DOHH2 (cell line): ENCODE data around the gene TJAP1.
A peak's percentile ranks its signal among the peaks of the same experiment; 100 is the strongest.

ENCODE experiments used
- H3F3A ChIP-seq: fragments of 200-600 bp; sonication (generic), shearing (Covaris generic); 2 replicates; pipeline ENCODE4 v1.6.0; 2016; ENCODE audit warnings: antibody characterized with exemption, mild to moderate bottlenecking; ENCODE audit not compliant: control insufficient read depth, insufficient read depth
- H3K27ac ChIP-seq: fragments of 200-600 bp; sonication (generic); 2 replicates; pipeline ENCODE4 v1.5.1; 2014; ENCODE audit warnings: low read depth, mild to moderate bottlenecking, low read length, moderate library complexity
- H3K27me3 ChIP-seq: fragments of 200-600 bp; sonication (generic); 2 replicates; pipeline ENCODE4 v1.6.1; 2014; ENCODE audit warnings: mild to moderate bottlenecking, low read length, mixed read lengths; ENCODE audit not compliant: control insufficient read depth
- H3K36me3 ChIP-seq: fragments of 200-600 bp; sonication (generic); 2 replicates; pipeline ENCODE4 v1.6.1; 2014; ENCODE audit warnings: mild to moderate bottlenecking, low read length, moderate library complexity, mixed read lengths; ENCODE audit not compliant: control insufficient read depth
- H3K4me1 ChIP-seq: fragments of 200-600 bp; sonication (generic); 2 replicates; pipeline ENCODE4 v1.6.1; 2014; ENCODE audit warnings: mild to moderate bottlenecking, low read length, mixed read lengths; ENCODE audit not compliant: control insufficient read depth
- H3K4me2 ChIP-seq: fragments of 200-600 bp; sonication (generic); 2 replicates; pipeline ENCODE4 v1.6.0; 2014; ENCODE audit warnings: mild to moderate bottlenecking, low read length, moderate library complexity
- H3K4me3 ChIP-seq: fragments of 200-600 bp; sonication (generic); 2 replicates; pipeline ENCODE4 v1.5.1; 2014; ENCODE audit warnings: mild to moderate bottlenecking, low read length, mixed read lengths
- H3K79me2 ChIP-seq: fragments of 200-600 bp; sonication (generic); 2 replicates; pipeline ENCODE4 v1.6.1; 2014; ENCODE audit warnings: mild to moderate bottlenecking, low read length, mixed read lengths; ENCODE audit not compliant: control insufficient read depth
- H3K9me2 ChIP-seq: fragments of 200-600 bp; sonication (generic); replicated peaks from 2 replicates; pipeline ENCODE4 v1.6.1; 2014; ENCODE audit warnings: mild to moderate bottlenecking, low read length, mixed read lengths; ENCODE audit not compliant: control insufficient read depth
- H3K9me3 ChIP-seq: fragments of 200-600 bp; sonication (generic); 2 replicates; pipeline ENCODE4 v1.6.1; 2014; ENCODE audit warnings: antibody characterized with exemption, low read length, mixed read lengths; ENCODE audit not compliant: control insufficient read depth, insufficient read depth
- H4K20me1 ChIP-seq: fragments of 200-600 bp; sonication (generic); 2 replicates; pipeline ENCODE4 v1.6.0; 2014; ENCODE audit warnings: low read depth, mild to moderate bottlenecking, antibody characterized with exemption, low read length, moderate library complexity; ENCODE audit not compliant: control insufficient read depth, insufficient read depth
- EZH2phosphoT487 ChIP-seq: fragments of 200-600 bp; sonication (generic); IDR thresholded peaks from 2 replicates; pipeline ENCODE4 v1.6.1; 2017; ENCODE audit warnings: borderline replicate concordance, mild to moderate bottlenecking, antibody characterized with exemption, low read length, moderate library complexity, mixed read lengths
- TF ChIP-seq, protein P1 (sequence below): fragments of 200-600 bp; sonication (generic); IDR thresholded peaks from one replicate; pipeline ENCODE4 v1.5.1; 2014; ENCODE audit warnings: antibody characterized with exemption, mild to moderate bottlenecking, low read depth, low read length; ENCODE audit not compliant: poor library complexity, severe bottlenecking

The TJAP1 gene

DNA sequence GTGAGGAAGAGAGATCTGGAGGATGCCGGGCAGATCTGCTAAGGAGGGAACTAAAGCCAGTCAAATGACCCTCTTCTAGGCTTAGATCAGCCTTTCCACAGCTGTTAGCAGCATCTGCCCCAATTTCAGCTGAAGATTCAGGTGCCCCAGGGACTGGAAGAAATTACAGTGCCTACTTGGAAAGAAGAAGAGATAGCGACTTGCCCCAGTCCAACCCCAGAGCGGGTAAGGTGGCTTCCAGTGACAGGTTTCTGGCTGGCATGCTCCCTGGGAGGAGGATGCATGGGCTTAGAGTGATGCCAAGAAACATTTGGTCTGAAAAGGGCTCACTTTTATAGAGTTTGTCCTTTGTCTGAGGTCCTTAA lies 620 bp downstream of the TJAP1 start:
- Histone ChIP-seq H3K9me2 (no peaks in the 10 kb centered on the region), H3K9me3 (no peaks in the 10 kb centered on the region), H3K27me3 (no peaks in the 10 kb centered on the region), H3K27ac (no peak overlapping the region), H3K4me1 (peaks cover 20% of the 10 kb centered on the region), H3K4me2 (peak overlapping the region; percentile 84), H3K36me3 (no peaks in the 10 kb centered on the region), H4K20me1 (no peaks in the 10 kb centered on the region; the same call in 1 of the 2 replicates), H3K79me2 (peaks cover 51% of the 10 kb centered on the region), H3F3A (peaks cover 2% of the 10 kb centered on the region; the same call in 1 of the 2 replicates), H3K4me3 (peak overlapping the region; percentile 78)
- TF ChIP-seq EZH2phosphoT487 = no peak
- TF ChIP-seq, protein P1, sequence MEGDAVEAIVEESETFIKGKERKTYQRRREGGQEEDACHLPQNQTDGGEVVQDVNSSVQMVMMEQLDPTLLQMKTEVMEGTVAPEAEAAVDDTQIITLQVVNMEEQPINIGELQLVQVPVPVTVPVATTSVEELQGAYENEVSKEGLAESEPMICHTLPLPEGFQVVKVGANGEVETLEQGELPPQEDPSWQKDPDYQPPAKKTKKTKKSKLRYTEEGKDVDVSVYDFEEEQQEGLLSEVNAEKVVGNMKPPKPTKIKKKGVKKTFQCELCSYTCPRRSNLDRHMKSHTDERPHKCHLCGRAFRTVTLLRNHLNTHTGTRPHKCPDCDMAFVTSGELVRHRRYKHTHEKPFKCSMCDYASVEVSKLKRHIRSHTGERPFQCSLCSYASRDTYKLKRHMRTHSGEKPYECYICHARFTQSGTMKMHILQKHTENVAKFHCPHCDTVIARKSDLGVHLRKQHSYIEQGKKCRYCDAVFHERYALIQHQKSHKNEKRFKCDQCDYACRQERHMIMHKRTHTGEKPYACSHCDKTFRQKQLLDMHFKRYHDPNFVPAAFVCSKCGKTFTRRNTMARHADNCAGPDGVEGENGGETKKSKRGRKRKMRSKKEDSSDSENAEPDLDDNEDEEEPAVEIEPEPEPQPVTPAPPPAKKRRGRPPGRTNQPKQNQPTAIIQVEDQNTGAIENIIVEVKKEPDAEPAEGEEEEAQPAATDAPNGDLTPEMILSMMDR = no peak

DNA sequence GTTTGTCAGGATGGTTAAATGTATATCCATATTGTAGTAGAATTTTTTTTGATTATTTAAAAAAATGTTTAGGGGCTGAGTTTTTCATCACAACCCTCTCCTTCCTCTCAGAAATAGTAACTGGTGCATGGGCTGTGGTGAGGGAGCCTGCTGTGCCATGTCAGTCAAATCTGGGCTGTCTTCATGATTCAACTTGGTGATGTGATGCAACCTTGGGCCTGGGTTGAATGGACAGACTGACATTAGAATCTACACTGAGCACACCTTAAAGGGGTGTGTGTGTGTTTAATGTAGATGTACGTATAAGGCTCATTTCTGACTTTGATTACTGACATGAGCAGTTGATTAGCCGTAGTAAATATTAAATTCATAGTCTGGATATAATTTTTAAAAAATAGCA lies 3.7 kb downstream of the TJAP1 start:
- Histone ChIP-seq H3K27ac (no peak overlapping the region), H3K27me3 (no peaks in the 10 kb centered on the region), H4K20me1 (no peaks in the 10 kb centered on the region; the same call in 1 of the 2 replicates), H3K9me2 (no peaks in the 10 kb centered on the region), H3K4me3 (no peak overlapping the region), H3K4me1 (peaks cover 20% of the 10 kb centered on the region), H3K9me3 (no peaks in the 10 kb centered on the region), H3K4me2 (no peak overlapping the region), H3F3A (peaks cover 2% of the 10 kb centered on the region; the same call in 1 of the 2 replicates), H3K36me3 (no peaks in the 10 kb centered on the region), H3K79me2 (peaks cover 67% of the 10 kb centered on the region)
- TF ChIP-seq, protein P1 = no peak
- no peak for TF ChIP-seq EZH2phosphoT487

DNA sequence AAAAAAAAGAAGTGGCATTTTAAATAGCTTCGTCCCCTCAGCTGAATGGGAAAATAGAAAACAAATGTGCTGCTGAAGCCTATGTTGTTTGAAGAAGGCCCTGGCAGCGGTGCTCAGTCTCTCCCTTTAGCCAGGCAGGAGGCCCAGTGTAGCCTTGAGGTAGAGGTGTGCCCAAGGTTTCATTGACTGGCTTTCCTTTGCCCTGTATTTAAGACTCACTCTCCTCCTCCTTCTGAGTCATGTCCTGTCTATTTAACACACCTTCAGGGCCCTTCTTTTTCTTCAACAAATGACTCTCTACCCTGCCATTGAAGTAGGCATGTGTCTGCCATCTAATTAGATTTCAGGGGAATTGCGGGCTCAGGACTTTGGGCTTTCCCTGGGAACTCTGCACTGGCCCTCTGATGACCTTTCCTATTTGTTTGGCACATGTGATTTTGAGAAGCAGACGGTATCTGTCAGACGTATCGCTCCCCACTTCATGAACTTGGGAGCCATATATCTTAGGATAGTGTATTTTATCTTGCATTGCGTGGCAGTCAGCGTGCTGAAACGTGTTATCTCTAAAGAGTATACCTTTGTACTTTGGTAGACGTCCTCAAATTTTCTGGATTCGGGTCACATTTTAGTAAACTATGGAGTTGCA lies 4.3 kb downstream of the TJAP1 start:
- Histone ChIP-seq H3K27me3 (no peaks in the 10 kb centered on the region), H3F3A (no peaks in the 10 kb centered on the region; the same call in 1 of the 2 replicates), H3K27ac (no peak overlapping the region), H3K4me3 (no peak overlapping the region), H3K79me2 (peaks cover 69% of the 10 kb centered on the region), H3K9me3 (no peaks in the 10 kb centered on the region), H3K4me2 (no peak overlapping the region), H3K9me2 (no peaks in the 10 kb centered on the region), H4K20me1 (no peaks in the 10 kb centered on the region; the same call in 1 of the 2 replicates), H3K36me3 (no peaks in the 10 kb centered on the region), H3K4me1 (peaks cover 18% of the 10 kb centered on the region)
- TF ChIP-seq, protein P1 = no peak
